ENCODE data around the gene DCTPP1. TPM values are rescaled to one million over a fixed set of nuclear protein-coding genes. Genes with fewer than 3 reads are reported as not detected.
A peak's percentile ranks its signal among the peaks of the same experiment; 100 is the strongest.

The DCTPP1 gene
- total RNA-seq, 2 donors from 2014 or later = 95.9 to 155 TPM

DNA sequence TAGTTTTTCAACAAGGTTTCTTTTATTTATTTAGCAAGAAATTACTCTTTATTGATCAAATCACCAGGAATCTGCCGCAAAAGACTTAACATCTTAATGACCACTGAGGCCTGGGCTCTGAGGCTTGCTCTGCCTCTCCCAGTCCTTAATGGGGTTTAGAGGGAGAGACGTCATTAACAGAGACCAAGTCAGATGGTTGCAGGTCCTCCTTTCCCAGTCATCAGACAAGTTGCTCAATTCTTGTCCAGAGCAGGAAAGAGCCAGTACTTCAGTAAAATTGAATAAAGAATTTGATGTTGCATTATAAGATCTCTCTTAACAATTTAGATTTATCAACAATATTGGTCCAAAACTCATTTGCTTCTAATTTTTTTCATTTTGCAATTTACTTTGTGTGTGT is 13.8 kb upstream of the DCTPP1 start:
- Mint-ChIP-seq H3K27ac (peak overlapping the region; percentile 10 to 15), H3K9me3 (no peaks in the 10 kb centered on the region), H3K4me1 (ENCODE audit: low read depth in 2 of 2) (peaks cover 29 to 36% of the 10 kb centered on the region in 2 donors), H3K36me3 (peaks cover 12% of the 10 kb centered on the region), H3K4me3 (peak overlapping the region; percentile 85), H3K27me3 (no peaks in the 10 kb centered on the region)
- no peak for DNase-seq (ENCODE audit: low spot score)
- ATAC-seq = no peak

DNA sequence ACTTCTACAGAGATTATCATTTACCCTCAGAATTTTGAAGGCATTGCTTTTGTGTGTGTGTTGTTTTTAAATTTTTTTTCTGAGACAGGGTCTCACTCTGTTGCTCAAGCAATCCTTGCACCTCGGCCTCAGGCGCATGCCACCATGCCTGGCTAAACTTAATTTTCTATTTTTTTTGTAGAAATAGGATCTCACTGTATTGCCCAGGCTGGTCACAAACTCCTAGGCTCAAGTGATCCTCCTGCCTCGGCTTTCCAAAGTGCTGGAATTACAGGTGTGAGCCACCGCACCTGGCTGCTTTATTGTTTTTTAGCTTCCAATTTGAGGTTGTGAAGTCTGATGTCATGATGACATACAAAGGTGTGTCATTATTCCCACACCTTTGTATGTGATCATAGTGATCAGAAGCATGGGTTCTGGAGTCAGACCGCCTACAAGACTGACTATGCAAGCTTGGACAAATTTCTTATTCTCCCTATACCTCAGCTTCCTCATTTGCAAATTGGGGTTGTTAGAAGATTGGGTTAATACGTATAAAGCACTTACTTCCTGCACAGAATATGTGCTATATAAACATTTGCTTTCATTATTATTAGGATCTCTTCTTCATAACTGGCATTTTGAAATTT is 10.0 kb upstream of the DCTPP1 start:
- DNase-seq (ENCODE audit: low spot score) (no peak), ATAC-seq (no peak)
- H3K27me3 Mint-ChIP-seq = no peaks in the 10 kb centered on the region
- H3K4me1 Mint-ChIP-seq (ENCODE audit: low read depth in 2 of 2) = peaks cover 22 to 27% of the 10 kb centered on the region in 2 donors
- H3K27ac Mint-ChIP-seq = no peak overlapping the region
- no peaks in the 10 kb centered on the region for H3K9me3 Mint-ChIP-seq
- H3K4me3 Mint-ChIP-seq = no peak overlapping the region
- H3K36me3 Mint-ChIP-seq = peaks cover 12% of the 10 kb centered on the region

DNA sequence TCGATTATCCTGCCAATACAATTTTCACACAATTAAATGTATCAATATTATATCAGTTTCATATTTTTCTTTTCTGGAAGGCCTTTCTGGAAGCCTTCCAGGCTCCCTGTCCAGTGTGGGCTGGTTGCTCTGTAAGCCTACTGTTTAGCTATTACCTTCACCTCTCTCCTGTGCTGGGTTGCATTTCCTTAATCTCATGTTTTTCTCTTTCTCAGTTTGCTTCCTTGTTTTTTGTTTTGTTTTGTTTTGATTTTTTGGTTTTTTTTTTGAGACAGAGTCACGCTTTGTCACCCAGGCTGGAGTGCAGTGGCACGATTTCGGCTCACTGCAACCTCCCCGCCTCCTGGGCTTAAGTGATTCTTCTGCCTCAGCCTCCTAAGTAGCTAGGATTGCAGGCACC is 9.0 kb upstream of the DCTPP1 start:
- peaks cover 8% of the 10 kb centered on the region for H3K36me3 Mint-ChIP-seq
- ATAC-seq (no peak), DNase-seq (ENCODE audit: low spot score) (no peak)
- H3K27ac Mint-ChIP-seq = no peak overlapping the region
- H3K4me1 Mint-ChIP-seq (ENCODE audit: low read depth in 2 of 2) = peaks cover 14 to 22% of the 10 kb centered on the region in 2 donors
- no peaks in the 10 kb centered on the region for H3K9me3 Mint-ChIP-seq
- H3K27me3 Mint-ChIP-seq = no peaks in the 10 kb centered on the region
- H3K4me3 Mint-ChIP-seq = no peak overlapping the region

DNA sequence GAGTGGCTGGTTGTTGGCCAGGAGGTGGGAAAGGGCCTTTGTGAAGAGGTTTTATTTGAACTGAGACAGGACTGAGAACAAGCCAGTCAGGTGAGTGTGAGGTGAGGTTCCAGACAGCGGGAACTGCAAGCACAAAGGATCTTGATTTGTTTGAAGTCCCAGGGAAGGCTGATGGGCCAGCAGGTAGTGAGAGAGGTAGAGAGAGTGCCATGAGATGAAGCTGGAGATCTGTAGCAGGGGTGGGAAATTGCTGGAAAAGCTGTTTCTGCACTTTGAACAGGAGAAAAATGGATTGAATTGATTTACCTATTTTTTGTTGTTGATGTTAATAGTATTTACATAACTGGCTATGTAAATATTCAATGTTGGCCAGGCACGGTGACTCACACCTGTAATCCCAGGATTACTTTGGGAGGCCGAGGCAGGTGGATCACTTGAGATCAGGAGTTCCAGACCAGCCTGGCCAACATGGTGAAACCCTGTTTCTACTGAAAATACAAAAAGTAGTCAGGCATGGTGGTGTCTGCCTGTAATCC is 7.7 kb upstream of the DCTPP1 start:
- ATAC-seq (no peak), DNase-seq (ENCODE audit: low spot score) (no peak)
- Mint-ChIP-seq H3K36me3 (no peaks in the 10 kb centered on the region), H3K9me3 (no peaks in the 10 kb centered on the region), H3K4me1 (ENCODE audit: low read depth in 2 of 2) (peaks cover 5 to 12% of the 10 kb centered on the region in 2 donors), H3K27me3 (no peaks in the 10 kb centered on the region), H3K27ac (no peak overlapping the region), H3K4me3 (no peak overlapping the region)

DNA sequence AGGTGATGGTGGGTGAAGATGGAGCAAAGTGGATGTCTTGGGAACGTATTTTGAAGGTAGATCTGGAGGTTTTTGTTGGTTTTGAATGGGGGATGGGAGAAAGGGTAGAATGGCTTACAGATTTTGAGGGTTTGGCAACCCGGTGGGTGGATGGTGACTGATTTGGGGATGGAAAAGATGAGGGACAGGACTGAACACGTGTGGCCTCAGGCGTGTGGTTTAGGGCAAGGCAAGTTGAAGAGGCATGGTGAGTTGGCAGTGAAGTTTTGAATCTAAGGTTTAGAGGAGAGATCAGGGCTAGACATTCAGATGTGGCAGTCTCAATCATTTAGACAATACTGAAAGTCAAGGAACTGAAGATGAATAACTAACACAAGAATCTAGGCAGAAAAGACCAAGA is 5.0 kb upstream of the DCTPP1 start:
- no peak for ATAC-seq
- Mint-ChIP-seq H3K4me3 (no peak overlapping the region), H3K27me3 (no peaks in the 10 kb centered on the region), H3K4me1 (ENCODE audit: low read depth in 2 of 2) (peaks cover 0 to 12% of the 10 kb centered on the region in 2 donors), H3K36me3 (no peaks in the 10 kb centered on the region), H3K9me3 (no peaks in the 10 kb centered on the region), H3K27ac (peak overlapping the region in 1 of 2 donors; percentile 2)
- DNase-seq (ENCODE audit: low spot score) = no peak

DNA sequence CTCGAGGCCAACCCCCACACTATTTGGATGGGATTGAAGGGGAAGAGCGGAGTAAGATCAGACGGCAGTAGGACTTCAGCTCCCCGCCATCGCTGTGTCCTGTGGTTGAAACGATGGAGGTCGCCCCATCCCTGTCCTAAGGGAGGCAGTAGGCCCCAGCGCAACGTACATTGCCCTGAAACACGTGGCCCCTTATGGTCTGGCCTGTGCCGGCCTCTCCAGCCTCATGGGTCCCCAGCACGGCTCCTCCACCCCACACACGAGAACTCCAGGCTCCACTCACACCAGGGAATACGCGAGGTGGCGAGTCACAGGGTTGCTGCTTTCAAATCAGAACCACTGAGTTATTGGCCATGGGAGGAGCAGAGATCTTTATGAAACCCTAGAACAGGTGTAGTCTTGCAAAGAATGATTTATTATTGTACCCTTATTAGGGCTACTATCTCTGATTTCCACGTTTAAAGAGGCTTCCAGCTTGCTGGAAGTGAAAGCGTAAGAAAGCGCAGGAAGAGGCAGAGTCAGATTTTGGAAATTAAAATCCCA is 669 bp upstream of the DCTPP1 start:
- Mint-ChIP-seq H3K9me3 (no peaks in the 10 kb centered on the region), H3K27ac (no peak overlapping the region), H3K4me1 (ENCODE audit: low read depth in 2 of 2) (peaks cover 11 to 15% of the 10 kb centered on the region in 2 donors), H3K36me3 (peaks cover 6% of the 10 kb centered on the region), H3K27me3 (no peaks in the 10 kb centered on the region), H3K4me3 (no peak overlapping the region)
- ATAC-seq = peak; percentile 11 to 30
- no peak for DNase-seq (ENCODE audit: low spot score)

DNA sequence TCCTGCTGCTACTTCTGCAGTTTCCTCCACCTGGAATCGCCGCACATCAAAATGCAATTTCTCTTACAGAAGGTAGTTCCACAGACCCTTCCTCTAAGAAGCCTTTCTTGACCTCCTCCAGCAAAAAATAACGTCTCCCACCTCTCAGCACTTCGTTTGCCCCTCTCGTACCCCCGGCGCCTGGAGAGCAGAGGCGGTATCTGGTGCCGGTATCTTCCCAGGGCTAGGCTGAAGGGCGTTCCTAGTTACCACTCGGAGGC is 482 bp downstream of the DCTPP1 start:
- H3K9me3 Mint-ChIP-seq = no peaks in the 10 kb centered on the region
- no peaks in the 10 kb centered on the region for H3K27me3 Mint-ChIP-seq
- DNase-seq (ENCODE audit: low spot score) (no peak), ATAC-seq (no peak)
- H3K27ac Mint-ChIP-seq = no peak overlapping the region
- peaks cover 6% of the 10 kb centered on the region for H3K36me3 Mint-ChIP-seq
- H3K4me3 Mint-ChIP-seq = no peak overlapping the region
- peaks cover 8 to 11% of the 10 kb centered on the region in 2 donors for H3K4me1 Mint-ChIP-seq (ENCODE audit: low read depth in 2 of 2)

DNA sequence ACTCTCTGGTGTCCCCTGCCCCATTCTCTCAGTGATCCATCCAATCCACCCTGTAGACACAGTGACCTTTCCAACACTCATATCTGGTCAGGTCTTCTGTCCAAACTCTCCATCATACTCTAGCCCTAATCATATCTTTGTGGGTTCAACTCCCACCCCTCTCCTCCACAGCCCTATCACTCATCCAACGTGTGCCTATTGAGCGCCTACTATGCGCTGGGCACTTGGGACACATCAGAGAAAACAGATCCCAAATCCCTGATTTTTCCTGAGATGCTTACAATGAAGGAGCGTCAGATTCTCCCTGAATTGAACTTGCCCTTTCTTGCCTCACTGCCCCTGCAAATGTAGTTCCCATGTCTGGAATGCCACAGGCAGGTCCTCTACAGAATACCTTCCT is 1.8 kb downstream of the DCTPP1 start:
- DNase-seq (ENCODE audit: low spot score) (no peak), ATAC-seq (no peak)
- no peaks in the 10 kb centered on the region for H3K9me3 Mint-ChIP-seq
- no peaks in the 10 kb centered on the region for H3K27me3 Mint-ChIP-seq
- H3K4me1 Mint-ChIP-seq (ENCODE audit: low read depth in 2 of 2) = peaks cover 8 to 11% of the 10 kb centered on the region in 2 donors
- H3K27ac Mint-ChIP-seq = no peak overlapping the region
- H3K4me3 Mint-ChIP-seq = no peak overlapping the region
- H3K36me3 Mint-ChIP-seq = peaks cover 6% of the 10 kb centered on the region

DNA sequence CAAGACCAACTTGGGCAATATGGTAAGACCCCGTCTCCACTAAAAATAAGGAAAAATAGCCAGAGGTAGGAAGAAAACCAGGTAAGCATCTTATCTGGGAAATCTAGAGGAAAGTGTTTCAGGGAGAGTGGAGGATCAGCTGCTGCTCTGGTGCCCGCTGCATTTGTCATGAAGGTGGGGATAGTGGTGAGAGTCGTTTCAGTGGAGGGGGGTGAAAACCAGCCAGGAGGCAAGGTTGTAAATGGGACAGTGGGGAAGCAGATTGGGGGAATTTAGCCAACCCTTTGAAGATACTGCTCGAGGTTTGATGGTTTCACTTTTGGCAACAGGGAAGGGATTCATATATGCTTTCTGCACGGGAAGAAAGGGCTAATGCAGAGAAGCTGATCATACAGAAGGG is 8.8 kb downstream of the DCTPP1 start:
- Mint-ChIP-seq H3K9me3 (no peaks in the 10 kb centered on the region), H3K4me3 (no peak overlapping the region), H3K4me1 (ENCODE audit: low read depth in 2 of 2) (peaks cover 13 to 14% of the 10 kb centered on the region in 2 donors), H3K36me3 (peaks cover 9% of the 10 kb centered on the region), H3K27me3 (no peaks in the 10 kb centered on the region), H3K27ac (no peak overlapping the region)
- DNase-seq (ENCODE audit: low spot score) (no peak), ATAC-seq (no peak)

DNA sequence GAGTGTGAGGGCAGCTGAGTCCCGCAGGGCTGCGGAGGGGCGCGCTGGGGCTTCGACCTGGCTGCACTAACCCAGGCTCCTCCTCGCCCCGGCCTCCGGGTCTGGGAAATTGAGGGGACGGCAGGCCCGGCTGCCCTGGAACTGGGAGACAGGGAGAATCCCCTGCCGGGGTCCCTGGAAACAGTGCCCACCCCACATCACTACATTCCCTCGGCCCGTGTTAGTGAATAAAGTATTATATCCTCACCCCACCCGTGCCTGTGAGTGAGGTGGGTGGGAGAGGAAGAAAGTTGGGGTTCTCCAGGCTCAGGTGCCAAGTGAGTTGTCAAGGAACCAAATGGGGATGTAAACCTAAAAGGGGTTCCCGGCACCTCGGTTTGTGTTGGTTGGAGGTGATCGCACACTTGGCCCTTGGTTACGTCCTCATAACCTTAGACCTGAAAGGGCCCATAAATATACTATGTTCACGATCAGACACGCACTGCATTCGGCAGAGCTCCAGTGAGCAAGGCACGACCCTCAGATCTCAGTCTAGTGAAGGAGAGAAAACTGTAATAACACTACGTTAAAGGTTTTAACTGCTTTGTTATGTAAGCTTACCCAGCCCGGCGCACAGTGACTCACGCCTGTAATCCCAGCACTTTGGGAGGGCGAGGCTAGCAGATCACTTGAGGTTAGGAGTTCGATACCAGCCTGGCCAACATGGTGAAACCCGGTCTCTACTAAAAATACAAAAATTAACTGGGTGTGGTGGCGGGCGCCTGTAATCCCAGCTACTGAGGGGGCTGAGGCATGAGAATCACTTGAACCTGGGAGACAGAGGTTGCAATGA is 11.3 kb downstream of the DCTPP1 start:
- Mint-ChIP-seq H3K4me1 (ENCODE audit: low read depth in 2 of 2) (peaks cover 14 to 15% of the 10 kb centered on the region in 2 donors), H3K4me3 (peak overlapping the region; percentile 44), H3K27me3 (no peaks in the 10 kb centered on the region), H3K9me3 (no peaks in the 10 kb centered on the region), H3K36me3 (peaks cover 9% of the 10 kb centered on the region), H3K27ac (no peak overlapping the region)
- DNase-seq (ENCODE audit: low spot score) (no peak), ATAC-seq (no peak)

DNA sequence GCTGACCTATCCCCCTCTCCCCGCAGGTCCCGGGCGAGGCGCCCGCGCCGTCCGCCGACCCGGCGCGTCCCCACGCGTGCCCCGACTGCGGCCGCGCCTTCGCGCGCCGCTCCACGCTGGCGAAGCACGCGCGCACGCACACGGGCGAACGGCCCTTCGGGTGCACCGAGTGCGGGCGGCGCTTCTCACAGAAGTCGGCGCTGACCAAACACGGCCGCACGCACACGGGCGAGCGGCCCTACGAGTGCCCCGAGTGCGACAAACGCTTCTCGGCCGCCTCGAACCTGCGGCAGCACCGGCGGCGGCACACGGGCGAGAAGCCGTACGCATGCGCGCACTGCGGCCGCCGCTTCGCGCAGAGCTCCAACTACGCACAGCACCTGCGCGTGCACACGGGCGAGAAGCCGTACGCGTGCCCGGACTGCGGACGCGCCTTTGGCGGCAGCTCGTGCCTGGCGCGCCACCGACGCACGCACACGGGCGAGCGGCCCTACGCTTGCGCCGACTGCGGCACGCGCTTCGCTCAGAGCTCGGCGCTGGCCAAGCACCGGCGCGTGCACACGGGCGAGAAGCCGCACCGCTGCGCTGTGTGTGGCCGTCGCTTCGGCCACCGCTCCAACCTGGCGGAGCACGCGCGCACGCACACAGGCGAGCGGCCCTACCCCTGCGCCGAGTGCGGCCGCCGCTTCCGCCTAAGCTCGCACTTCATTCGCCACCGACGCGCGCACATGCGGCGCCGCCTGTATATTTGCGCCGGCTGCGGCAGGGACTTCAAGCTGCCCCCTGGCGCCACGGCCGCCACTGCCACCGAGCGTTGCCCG is 12.1 kb downstream of the DCTPP1 start:
- Mint-ChIP-seq H3K27ac (no peak overlapping the region), H3K36me3 (peaks cover 9% of the 10 kb centered on the region), H3K4me1 (ENCODE audit: low read depth in 2 of 2) (peaks cover 15% of the 10 kb centered on the region in 2 donors), H3K4me3 (peak overlapping the region; percentile 44), H3K27me3 (no peaks in the 10 kb centered on the region), H3K9me3 (no peaks in the 10 kb centered on the region)
- DNase-seq (ENCODE audit: low spot score) = peak; percentile 91
- ATAC-seq = peak; percentile 94 to 96

DNA sequence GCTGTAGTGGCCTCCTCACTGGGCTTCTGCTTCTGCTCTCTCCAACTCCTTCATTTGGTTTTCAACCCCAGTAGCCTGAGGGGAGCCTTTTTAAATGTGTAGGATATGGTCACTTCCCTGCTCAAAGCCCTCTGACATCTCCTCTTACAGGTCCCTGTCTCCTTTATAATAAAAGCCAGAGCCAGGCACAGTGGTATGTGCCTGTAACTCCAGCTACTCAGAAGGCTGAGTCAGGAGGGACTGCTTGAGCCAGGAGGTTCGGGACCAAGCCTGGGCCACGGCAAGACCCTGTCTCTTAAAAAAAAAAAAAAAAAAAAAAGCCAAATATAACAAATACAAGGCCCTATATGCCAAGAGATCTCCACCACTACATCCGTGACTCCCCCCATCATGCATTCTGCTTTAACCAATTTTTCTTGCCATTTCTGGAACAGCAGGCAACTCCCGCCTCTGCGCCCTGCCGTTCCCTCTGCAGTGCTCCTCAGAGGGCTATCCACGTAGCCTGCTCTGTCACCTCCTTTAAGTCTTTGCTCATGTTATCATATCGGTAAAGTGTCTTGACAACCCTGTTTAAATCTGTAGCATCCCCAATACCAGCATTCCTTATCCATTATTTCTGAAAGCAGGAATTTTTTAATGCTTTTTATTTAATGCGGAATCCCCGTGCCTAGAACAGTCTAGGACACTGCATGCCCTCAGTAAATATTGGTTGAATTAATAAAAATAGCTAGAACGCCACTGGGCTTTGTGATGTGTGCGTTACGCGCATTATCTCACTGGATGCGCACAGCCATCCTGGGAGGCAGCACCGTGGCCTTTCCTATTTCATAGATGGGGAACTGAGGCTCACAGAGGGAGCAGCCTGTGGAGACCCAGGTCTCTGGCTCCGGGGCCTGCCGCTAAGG is 13.0 kb downstream of the DCTPP1 start:
- DNase-seq (ENCODE audit: low spot score) (no peak), ATAC-seq (no peak)
- peaks cover 15 to 18% of the 10 kb centered on the region in 2 donors for H3K4me1 Mint-ChIP-seq (ENCODE audit: low read depth in 2 of 2)
- H3K9me3 Mint-ChIP-seq = no peaks in the 10 kb centered on the region
- no peaks in the 10 kb centered on the region for H3K27me3 Mint-ChIP-seq
- H3K36me3 Mint-ChIP-seq = peaks cover 13% of the 10 kb centered on the region
- H3K27ac Mint-ChIP-seq = peak overlapping the region in 1 of 2 donors; percentile 29
- peak overlapping the region; percentile 51 for H3K4me3 Mint-ChIP-seq

Data from natural killer cell treated with Interleukin-12 subunit alpha and Interleukin-12 subunit beta and Interleukin-15 and Interleukin-18, amount 100 ng/mL, for 72 hours (primary cell).